SK-N-MC (cell line): ENCODE results near the gene PHF20.

Experiments used
- EZH2 ChIP-seq: fragments of 200-600 bp; sonication (generic); IDR thresholded peaks from one replicate; pipeline ENCODE4 v1.6.1; 2017; ENCODE audit warnings: antibody characterized with exemption
- FOXP2 ChIP-seq: optimal IDR thresholded peaks from 2 replicates; pipeline ENCODE3; 2011; ENCODE audit warnings: mild to moderate bottlenecking, moderate library complexity; ENCODE audit not compliant: insufficient read depth; ENCODE audit errors: extremely low read length, control extremely low read depth
- POLR2AphosphoS5 ChIP-seq: IDR thresholded peaks from 2 replicates; pipeline ENCODE4 v1.6.1; 2012; ENCODE audit warnings: mild to moderate bottlenecking, low read depth, low read length, borderline replicate concordance

GRCh38 chr20:35917077-35917476 lies 145.3 kb downstream of the PHF20 start:
- no peak for TF ChIP-seq EZH2
- no peak for TF ChIP-seq POLR2AphosphoS5
- TF ChIP-seq FOXP2 = no peak
